Activated CD8-positive, alpha-beta T cell treated with anti-CD3 and anti-CD28 coated beads for 36 hours (primary cell): ENCODE data around the gene CHMP2B. TPM values are rescaled to one million over a fixed set of nuclear protein-coding genes. Genes with fewer than 3 reads are reported as not detected.

Experiments used
- ATAC-seq: fragments of 200-7000 bp; cut with Tn5 transposase; one replicate; pipeline ENCODE4 v1.10.0; 2021; ENCODE audit warnings: mild to moderate bottlenecking, moderate library complexity
- CTCF ChIA-PET: fragments of 350-600 bp; sonication (Branson Sonifier 250); formaldehyde crosslinking; loops from one replicate; lab custom pipeline; 2021; ENCODE audit warnings: antibody characterized with exemption; lab: Charles Lee
- POLR2A ChIA-PET: fragments of 350-600 bp; sonication (Branson Sonifier 250); formaldehyde crosslinking; loops from one replicate; lab custom pipeline; 2021; ENCODE audit warnings: antibody characterized with exemption; lab: Charles Lee
- DNase-seq: peaks from one replicate; pipeline ENCODE4 v3.0.0-alpha.2; 2020
- H3K27ac Mint-ChIP-seq: one replicate; pipeline ENCODE4 v1.8.0; 2021; ENCODE audit warnings: mild to moderate bottlenecking, mixed read lengths
- H3K27me3 Mint-ChIP-seq: one replicate; pipeline ENCODE4 v1.8.0; 2021; ENCODE audit warnings: mixed read lengths
- H3K36me3 Mint-ChIP-seq: one replicate; pipeline ENCODE4 v1.8.0; 2021; ENCODE audit warnings: low read depth, mixed read lengths
- H3K4me1 Mint-ChIP-seq: one replicate; pipeline ENCODE4 v1.8.0; 2021; ENCODE audit warnings: low read depth, mixed read lengths
- H3K4me3 Mint-ChIP-seq: one replicate; pipeline ENCODE4 v1.8.0; 2021; ENCODE audit warnings: mild to moderate bottlenecking, moderate library complexity, mixed read lengths
- H3K9me3 Mint-ChIP-seq: one replicate; pipeline ENCODE4 v1.8.0; 2021; ENCODE audit warnings: mixed read lengths
- intact Hi-C: fragments of 100-400 bp; cut with micrococcal nuclease; formaldehyde crosslinking; loops from one replicate; pipeline ENCODE4 v1.10.0; 2022
- total RNA-seq, 2 experiments: library from RNA; stranded (reverse); gene quantifications; one replicate each; pipeline ENCODE4 v1.2.3, GENCODE V29; 2021
- TF ChIP-seq, protein P1 (sequence below): fragments of 200-600 bp; IDR thresholded peaks from one replicate; pipeline ENCODE4 v1.8.0; 2022; ENCODE audit warnings: antibody characterized with exemption, mild to moderate bottlenecking

CHMP2B gene
- total RNA-seq, 2 experiments from 2014 or later = 22.7 to 26.2 TPM

DNA sequence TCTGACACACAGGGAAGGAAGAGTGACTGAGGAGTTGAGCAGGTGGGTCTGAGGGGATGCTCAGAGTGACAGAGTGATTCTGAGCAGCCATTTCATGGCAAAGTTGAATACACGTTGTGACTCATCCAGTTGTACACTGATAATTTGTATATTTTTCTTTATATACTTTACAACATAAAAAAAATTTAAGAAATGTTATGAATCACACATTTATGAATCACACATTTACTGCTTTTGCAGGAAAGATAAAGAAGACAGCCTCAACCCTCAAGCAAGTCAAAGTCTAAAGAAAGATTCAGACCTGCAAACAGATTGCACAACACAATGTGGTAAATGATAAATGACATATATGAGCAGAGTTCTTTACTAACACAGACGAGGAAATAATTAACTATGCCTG, 21.0 kb upstream of the CHMP2B start:
- Mint-ChIP-seq H3K27ac (no peak overlapping the region), H3K9me3 (no peaks in the 10 kb centered on the region), H3K4me1 (no peaks in the 10 kb centered on the region), H3K36me3 (no peaks in the 10 kb centered on the region), H3K4me3 (no peak overlapping the region), H3K27me3 (peaks cover 6% of the 10 kb centered on the region)
- TF ChIP-seq, protein P1, sequence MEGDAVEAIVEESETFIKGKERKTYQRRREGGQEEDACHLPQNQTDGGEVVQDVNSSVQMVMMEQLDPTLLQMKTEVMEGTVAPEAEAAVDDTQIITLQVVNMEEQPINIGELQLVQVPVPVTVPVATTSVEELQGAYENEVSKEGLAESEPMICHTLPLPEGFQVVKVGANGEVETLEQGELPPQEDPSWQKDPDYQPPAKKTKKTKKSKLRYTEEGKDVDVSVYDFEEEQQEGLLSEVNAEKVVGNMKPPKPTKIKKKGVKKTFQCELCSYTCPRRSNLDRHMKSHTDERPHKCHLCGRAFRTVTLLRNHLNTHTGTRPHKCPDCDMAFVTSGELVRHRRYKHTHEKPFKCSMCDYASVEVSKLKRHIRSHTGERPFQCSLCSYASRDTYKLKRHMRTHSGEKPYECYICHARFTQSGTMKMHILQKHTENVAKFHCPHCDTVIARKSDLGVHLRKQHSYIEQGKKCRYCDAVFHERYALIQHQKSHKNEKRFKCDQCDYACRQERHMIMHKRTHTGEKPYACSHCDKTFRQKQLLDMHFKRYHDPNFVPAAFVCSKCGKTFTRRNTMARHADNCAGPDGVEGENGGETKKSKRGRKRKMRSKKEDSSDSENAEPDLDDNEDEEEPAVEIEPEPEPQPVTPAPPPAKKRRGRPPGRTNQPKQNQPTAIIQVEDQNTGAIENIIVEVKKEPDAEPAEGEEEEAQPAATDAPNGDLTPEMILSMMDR = no peak
- ATAC-seq = no peak
- DNase-seq = no peak
- intact Hi-C loops = no loop called here
- CTCF ChIA-PET = no interaction called here
- POLR2A ChIA-PET = no interaction called here

DNA sequence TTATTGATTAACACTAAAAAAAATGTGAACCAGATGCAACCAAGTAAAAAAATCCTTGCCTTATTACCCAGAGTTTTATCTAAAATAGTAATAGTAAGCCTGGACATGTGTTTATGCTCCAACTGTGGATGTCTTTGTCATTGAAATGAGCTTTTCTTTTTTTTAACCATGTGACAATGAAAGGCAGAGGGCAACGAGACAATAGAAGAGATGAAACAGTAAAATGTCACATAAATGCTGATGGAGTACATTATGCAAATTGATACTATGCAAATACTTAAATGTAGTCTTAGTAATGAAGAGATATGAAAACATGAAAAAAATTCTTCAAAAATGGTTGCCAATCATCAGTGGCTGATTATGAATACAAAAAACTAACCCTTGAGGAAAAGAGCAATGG, 20.5 kb upstream of the CHMP2B start:
- ATAC-seq (no peak), DNase-seq (no peak)
- Mint-ChIP-seq H3K9me3 (no peaks in the 10 kb centered on the region), H3K36me3 (no peaks in the 10 kb centered on the region), H3K4me1 (no peaks in the 10 kb centered on the region), H3K27me3 (peaks cover 8% of the 10 kb centered on the region), H3K27ac (no peak overlapping the region), H3K4me3 (no peak overlapping the region)
- intact Hi-C loops = no loop called here
- TF ChIP-seq, protein P1 = no peak
- POLR2A ChIA-PET = no interaction called here
- CTCF ChIA-PET = no interaction called here

DNA sequence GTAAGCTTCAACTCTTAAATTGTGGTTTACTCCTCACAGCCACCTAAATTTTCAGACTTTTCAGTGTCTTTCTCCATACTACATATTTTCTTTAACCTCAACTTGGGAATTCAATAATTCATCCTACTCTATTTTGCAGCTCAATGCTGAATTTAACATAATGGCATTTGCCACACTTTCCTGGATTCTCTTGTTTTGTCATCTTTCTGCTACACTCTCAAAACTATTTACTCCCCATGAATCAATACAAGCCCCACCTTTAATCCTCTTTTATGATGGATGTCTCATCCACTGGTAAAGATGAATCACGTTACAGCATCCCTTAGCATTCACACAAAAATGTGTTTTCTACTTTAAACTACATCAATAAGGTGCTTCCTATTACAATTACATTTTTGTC, 19.6 kb upstream of the CHMP2B start:
- POLR2A ChIA-PET = no interaction called here
- DNase-seq (no peak), ATAC-seq (no peak)
- CTCF ChIA-PET = no interaction called here
- no peaks in the 10 kb centered on the region for H3K36me3 Mint-ChIP-seq
- intact Hi-C loops = no loop called here
- H3K4me3 Mint-ChIP-seq = no peak overlapping the region
- no peaks in the 10 kb centered on the region for H3K9me3 Mint-ChIP-seq
- peaks cover 8% of the 10 kb centered on the region for H3K27me3 Mint-ChIP-seq
- TF ChIP-seq, protein P1 = no peak
- no peaks in the 10 kb centered on the region for H3K4me1 Mint-ChIP-seq
- no peak overlapping the region for H3K27ac Mint-ChIP-seq

DNA sequence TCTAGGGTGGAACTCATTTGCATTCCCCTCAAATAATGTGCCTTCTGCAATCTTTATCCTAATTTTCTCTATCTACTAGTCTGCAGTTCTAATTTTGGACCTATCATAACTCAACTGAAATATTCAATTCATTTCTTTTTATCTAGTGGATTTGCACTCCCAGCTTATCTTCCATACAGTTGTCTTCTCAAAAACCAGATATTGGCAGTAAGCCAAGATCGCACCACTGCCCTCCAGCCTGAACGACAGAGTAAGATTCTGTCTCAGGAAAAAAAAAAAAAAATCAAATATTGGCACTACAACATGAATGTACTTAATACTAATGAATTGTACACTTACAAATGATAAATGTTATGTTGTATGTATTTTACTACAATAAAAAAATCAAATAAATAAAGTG, 18.0 kb upstream of the CHMP2B start:
- Mint-ChIP-seq H3K4me1 (no peaks in the 10 kb centered on the region), H3K27me3 (peaks cover 11% of the 10 kb centered on the region), H3K4me3 (no peak overlapping the region), H3K9me3 (no peaks in the 10 kb centered on the region), H3K36me3 (no peaks in the 10 kb centered on the region), H3K27ac (no peak overlapping the region)
- CTCF ChIA-PET = interaction anchor here (0.7 to 1.0 kb wide), 2 partner anchors 10 to 25 kb away, joined by 3 read pairs; no protein-coding TSS in a partner anchor
- POLR2A ChIA-PET = no interaction called here
- DNase-seq (no peak), ATAC-seq (no peak)
- intact Hi-C loops = no loop called here
- TF ChIP-seq, protein P1 = no peak

DNA sequence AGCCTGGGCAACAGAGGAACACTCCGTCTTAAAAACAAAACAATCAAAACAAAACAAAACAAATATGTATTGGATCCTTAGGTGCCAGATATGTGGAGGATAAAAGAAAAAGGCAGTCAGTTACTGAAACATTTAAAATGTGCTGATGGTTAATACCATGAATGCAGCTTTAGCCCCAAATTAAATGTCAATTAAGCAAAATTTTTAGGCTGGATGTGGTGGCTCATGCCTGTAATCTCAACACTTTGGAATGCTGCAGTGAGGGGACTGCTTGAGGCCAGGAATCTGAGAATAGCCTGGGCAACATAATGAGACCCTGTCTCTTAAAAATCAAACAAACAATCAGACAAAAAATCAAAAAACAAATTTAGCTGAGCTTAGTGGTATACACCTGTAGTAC, 8.5 kb upstream of the CHMP2B start:
- ATAC-seq (no peak), DNase-seq (no peak)
- ChIA-PET POLR2A (no interaction called here), CTCF (interaction anchor here (1.2 kb wide), 1 partner anchor 9 kb away, joined by 3 read pairs; no protein-coding TSS in a partner anchor)
- Mint-ChIP-seq H3K27ac (no peak overlapping the region), H3K27me3 (peaks cover 24% of the 10 kb centered on the region), H3K9me3 (peaks cover 2% of the 10 kb centered on the region), H3K36me3 (no peaks in the 10 kb centered on the region), H3K4me3 (no peak overlapping the region), H3K4me1 (no peaks in the 10 kb centered on the region)
- intact Hi-C loops = no loop called here
- TF ChIP-seq, protein P1 = no peak
